Endothelial cell of umbilical vein (primary cell): ENCODE data around the gene IL3RA.

ENCODE experiments used
- EZH2 ChIP-seq: IDR thresholded peaks from 2 replicates; pipeline ENCODE4 v1.6.1; 2012; ENCODE audit warnings: borderline replicate concordance, low read depth, mild to moderate bottlenecking, moderate library complexity, low read length, inconsistent platforms; ENCODE audit not compliant: severe bottlenecking
- FOS ChIP-seq: IDR thresholded peaks from 2 replicates; pipeline ENCODE4 v1.6.1; 2011; ENCODE audit warnings: mild to moderate bottlenecking, low read length, moderate library complexity, borderline replicate concordance; ENCODE audit not compliant: insufficient read depth
- GATA2 ChIP-seq: IDR thresholded peaks from 2 replicates; pipeline ENCODE4 v1.7.0; 2011; ENCODE audit warnings: low read depth, mild to moderate bottlenecking, moderate library complexity, mixed read lengths, low read length; ENCODE audit not compliant: insufficient read length, insufficient read depth
- JUN ChIP-seq: IDR thresholded peaks from 2 replicates; pipeline ENCODE4 v1.6.1; 2011; ENCODE audit warnings: borderline replicate concordance, low read depth; ENCODE audit not compliant: insufficient read length, insufficient read depth
- MYC ChIP-seq: IDR thresholded peaks from one replicate; pipeline ENCODE4 v1.6.1; 2011; ENCODE audit warnings: mild to moderate bottlenecking, low read depth, low read length
- POLR2A ChIP-seq: IDR thresholded peaks from 2 replicates; pipeline ENCODE4 v1.6.1; 2012; ENCODE audit warnings: low read depth, mild to moderate bottlenecking, control low read depth, low read length
- POLR2AphosphoS5 ChIP-seq: IDR thresholded peaks from 2 replicates; pipeline ENCODE4 v1.6.1; 2012; ENCODE audit warnings: low read depth, mild to moderate bottlenecking, control low read depth, low read length, moderate library complexity; ENCODE audit not compliant: insufficient read depth
- TF ChIP-seq, protein P1 (sequence below), 2 donors: IDR thresholded peaks; 1 replicate in 1 of 2; 2 replicates in 1 of 2; pipeline ENCODE4 v1.5.1; 2011; ENCODE audit warnings: low read length in 2 of 2, mild to moderate bottlenecking in 2 of 2, moderate library complexity in 2 of 2, control low read depth in 1 of 2, inconsistent platforms in 1 of 2, low read depth in 1 of 2; ENCODE audit not compliant: insufficient read depth in 1 of 2; ENCODE audit errors: extremely low read depth in 1 of 2
- TF ChIP-seq, protein P2 (sequence below): IDR thresholded peaks from 2 replicates; pipeline ENCODE4 v1.6.1; 2011; ENCODE audit not compliant: insufficient read depth, insufficient read length

DNA sequence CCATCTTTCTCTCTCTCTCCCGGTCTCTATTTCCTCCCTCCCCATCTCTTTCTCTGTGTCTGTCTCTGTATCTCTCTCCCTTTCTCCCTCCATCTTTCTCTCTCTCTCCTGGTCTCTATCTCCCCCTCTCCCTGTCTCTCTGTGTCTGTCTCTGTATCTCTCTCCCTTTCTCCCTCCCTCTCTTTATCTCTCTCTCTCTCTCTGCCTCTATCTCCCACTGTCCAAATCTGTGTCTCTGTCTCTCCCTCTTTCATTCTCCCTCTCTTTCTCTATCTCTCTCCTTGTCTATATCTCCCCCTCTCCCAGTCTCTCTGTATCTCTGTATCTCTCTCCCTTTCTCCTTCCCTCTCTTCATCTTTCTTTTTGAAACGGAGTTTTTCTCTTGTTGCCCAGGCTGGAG lies 23.6 kb downstream of the IL3RA start:
- TF ChIP-seq, protein P1, sequence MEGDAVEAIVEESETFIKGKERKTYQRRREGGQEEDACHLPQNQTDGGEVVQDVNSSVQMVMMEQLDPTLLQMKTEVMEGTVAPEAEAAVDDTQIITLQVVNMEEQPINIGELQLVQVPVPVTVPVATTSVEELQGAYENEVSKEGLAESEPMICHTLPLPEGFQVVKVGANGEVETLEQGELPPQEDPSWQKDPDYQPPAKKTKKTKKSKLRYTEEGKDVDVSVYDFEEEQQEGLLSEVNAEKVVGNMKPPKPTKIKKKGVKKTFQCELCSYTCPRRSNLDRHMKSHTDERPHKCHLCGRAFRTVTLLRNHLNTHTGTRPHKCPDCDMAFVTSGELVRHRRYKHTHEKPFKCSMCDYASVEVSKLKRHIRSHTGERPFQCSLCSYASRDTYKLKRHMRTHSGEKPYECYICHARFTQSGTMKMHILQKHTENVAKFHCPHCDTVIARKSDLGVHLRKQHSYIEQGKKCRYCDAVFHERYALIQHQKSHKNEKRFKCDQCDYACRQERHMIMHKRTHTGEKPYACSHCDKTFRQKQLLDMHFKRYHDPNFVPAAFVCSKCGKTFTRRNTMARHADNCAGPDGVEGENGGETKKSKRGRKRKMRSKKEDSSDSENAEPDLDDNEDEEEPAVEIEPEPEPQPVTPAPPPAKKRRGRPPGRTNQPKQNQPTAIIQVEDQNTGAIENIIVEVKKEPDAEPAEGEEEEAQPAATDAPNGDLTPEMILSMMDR (IDR thresholded peaks at IDR 0.05; ENCODE audit: extremely low read depth in 1 of 2, insufficient read depth in 1 of 2, low read depth in 1 of 2, low read length in 2 of 2) = no peak
- TF ChIP-seq FOS (no peak), POLR2A (no peak), POLR2AphosphoS5 (no peak), JUN (no peak), EZH2 (no peak), MYC (no peak), GATA2 (no peak)
- TF ChIP-seq, protein P2, sequence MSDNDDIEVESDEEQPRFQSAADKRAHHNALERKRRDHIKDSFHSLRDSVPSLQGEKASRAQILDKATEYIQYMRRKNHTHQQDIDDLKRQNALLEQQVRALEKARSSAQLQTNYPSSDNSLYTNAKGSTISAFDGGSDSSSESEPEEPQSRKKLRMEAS = no peak
